HG03097 (cell line): Measurements from ENCODE around the gene PIEZO1.

Source experiments
- ATAC-seq: cut with Tn5 transposase; IDR thresholded peaks from one replicate; pipeline ENCODE4 v1.9.1; 2021; ENCODE audit not compliant: unreplicated experiment, low FRiP score

Gene PIEZO1

GRCh38 chr16:88723507-88723887 lies 61.5 kb downstream of the PIEZO1 start:
- no peak for ATAC-seq

GRCh38 chr16:88722784-88723506 lies 62.1 kb downstream of the PIEZO1 start:
- no peak for ATAC-seq

GRCh38 chr16:88721815-88722755 lies 62.9 kb downstream of the PIEZO1 start:
- ATAC-seq: no peak

- no peak for ATAC-seq
Observed at GRCh38 chr16:88721236-88721635, 63.8 kb downstream of the PIEZO1 start.

- ATAC-seq: no peak
Observed at GRCh38 chr16:88720396-88720970, 64.5 kb downstream of the PIEZO1 start.

GRCh38 chr16:88719933-88720296 lies 65.1 kb downstream of the PIEZO1 start:
- ATAC-seq: no peak

GRCh38 chr16:88719267-88719932 lies 65.6 kb downstream of the PIEZO1 start:
- no peak for ATAC-seq

- ATAC-seq: no peak
Observed at GRCh38 chr16:88718178-88718577, 66.8 kb downstream of the PIEZO1 start.

- no peak for ATAC-seq
Observed at GRCh38 chr16:88716601-88717001, 68.4 kb downstream of the PIEZO1 start.

GRCh38 chr16:88716201-88716600 lies 68.8 kb downstream of the PIEZO1 start:
- no peak for ATAC-seq

- no peak for ATAC-seq
Observed at GRCh38 chr16:88715312-88716190, 69.5 kb downstream of the PIEZO1 start.

- ATAC-seq: no peak
Observed at GRCh38 chr16:88714420-88715302, 70.4 kb downstream of the PIEZO1 start.

GRCh38 chr16:88713568-88714419 lies 71.2 kb downstream of the PIEZO1 start:
- no peak for ATAC-seq

GRCh38 chr16:88713054-88713453 lies 72.0 kb downstream of the PIEZO1 start:
- no peak for ATAC-seq

- ATAC-seq: no peak
Observed at GRCh38 chr16:88712362-88712979, 72.5 kb downstream of the PIEZO1 start.

- ATAC-seq: no peak
Observed at GRCh38 chr16:88711750-88712340, 73.2 kb downstream of the PIEZO1 start.

GRCh38 chr16:88710556-88710955 lies 74.5 kb downstream of the PIEZO1 start:
- no peak for ATAC-seq
